GM19043 (cell line): ENCODE results near the gene ADAMTS13.
"Not testable (repeated sequence)": the region's sequence is repeated elsewhere in the genome, so short reads cannot be mapped to it uniquely, and the experiment has no call there.

ENCODE experiments used
- ATAC-seq: cut with Tn5 transposase; IDR thresholded peaks from one replicate; pipeline ENCODE4 v1.9.1; 2021; ENCODE audit warnings: low read depth; ENCODE audit not compliant: unreplicated experiment

Gene ADAMTS13

GRCh38 chr9:133421615-133422542, at the start of gene ADAMTS13:
Gene ADAMTS13, plus strand, starts transcription at chr9:133422367. Its CDS starts 77 bp downstream, at chr9:133422444.
- no peak for ATAC-seq

DNA sequence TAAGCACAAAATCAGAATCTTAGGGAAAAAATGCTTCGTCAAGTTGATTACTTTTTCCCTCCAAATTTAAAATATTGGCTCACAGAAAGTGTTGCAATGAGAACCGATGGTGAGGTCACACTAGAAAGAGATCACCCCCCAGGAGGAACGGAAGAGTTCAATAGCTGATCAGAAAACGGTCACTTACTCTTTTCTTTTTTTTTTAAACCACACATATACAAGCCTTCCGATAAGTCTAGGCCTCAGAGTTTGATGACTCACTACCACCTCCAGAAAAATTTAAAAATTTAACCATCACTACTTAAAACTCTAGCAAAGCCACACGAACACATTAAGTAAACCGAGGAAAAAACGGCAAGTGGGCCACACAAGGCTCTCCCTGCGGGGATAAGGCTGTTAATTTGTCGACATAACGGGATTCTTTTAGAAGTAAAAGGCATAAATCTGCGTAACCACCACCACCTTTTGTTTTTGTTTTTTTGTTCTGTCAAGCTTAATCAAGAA, 47.5 kb upstream of the ADAMTS13 start:
- no peak for ATAC-seq

- no peak for ATAC-seq
Measured at GRCh38 chr9:133375116-133375723, 46.9 kb upstream of the ADAMTS13 start.

GRCh38 chr9:133375724-133376654, 46.2 kb upstream of the ADAMTS13 start, which contains the start of the genes STKLD1 and SURF4:
Gene STKLD1, plus strand, starts transcription at chr9:133376366. Its CDS starts 108 bp downstream, at chr9:133376474.
Gene SURF4, minus strand, starts transcription at chr9:133376060. Its CDS starts 91 bp downstream, at chr9:133375969.
- ATAC-seq, result peak; percentile 94

DNA sequence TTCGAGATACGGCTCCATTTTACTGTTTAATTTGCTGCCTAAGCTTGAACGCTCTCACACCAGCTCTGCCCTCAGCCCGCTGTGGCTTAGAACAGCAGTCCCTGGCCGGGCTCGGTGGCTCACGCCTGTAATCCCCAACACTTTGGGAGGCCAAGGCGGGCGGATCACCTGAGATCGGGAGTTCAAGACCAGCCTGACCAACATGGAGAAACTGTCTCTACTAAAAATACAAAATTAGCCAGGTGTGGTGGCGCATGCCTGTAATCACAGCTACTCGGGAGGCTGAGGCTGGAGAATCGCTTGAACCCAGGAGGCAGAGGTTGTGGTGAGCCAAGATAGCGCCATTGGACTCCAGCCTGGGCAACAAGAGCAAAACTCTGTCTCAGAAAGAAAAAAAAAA, 44.9 kb upstream of the ADAMTS13 start:
- ATAC-seq, result not testable (repeated sequence)

GRCh38 chr9:133377721-133378216, 44.4 kb upstream of the ADAMTS13 start:
- no peak for ATAC-seq

DNA sequence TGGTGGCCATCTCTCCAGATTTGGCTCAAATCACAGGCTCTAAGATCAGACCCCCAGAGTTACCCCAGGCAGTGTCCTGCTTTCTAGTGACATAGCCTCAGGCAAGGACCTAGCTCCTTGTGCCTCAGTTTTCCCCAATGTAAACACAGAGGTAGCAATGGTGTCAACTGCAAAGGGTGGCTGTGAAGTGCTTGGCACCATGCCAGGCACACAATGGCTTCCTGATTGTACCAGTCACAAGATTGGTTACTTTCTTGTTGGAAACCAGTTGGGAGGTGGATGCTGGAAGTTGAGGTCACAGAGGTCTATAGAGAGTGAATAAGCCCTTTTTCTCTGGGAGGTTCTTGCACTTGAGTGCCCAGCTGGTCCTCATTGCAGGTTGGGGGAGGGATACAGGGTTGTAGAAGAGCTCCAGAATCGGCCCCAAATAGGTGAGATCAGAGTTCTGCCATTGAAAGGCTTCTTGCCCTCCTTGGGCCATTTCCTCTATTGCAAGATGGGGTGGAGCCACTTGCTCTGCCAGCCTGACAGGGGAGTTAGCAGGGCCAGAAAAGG, 43.7 kb upstream of the ADAMTS13 start:
- ATAC-seq, result no peak

DNA sequence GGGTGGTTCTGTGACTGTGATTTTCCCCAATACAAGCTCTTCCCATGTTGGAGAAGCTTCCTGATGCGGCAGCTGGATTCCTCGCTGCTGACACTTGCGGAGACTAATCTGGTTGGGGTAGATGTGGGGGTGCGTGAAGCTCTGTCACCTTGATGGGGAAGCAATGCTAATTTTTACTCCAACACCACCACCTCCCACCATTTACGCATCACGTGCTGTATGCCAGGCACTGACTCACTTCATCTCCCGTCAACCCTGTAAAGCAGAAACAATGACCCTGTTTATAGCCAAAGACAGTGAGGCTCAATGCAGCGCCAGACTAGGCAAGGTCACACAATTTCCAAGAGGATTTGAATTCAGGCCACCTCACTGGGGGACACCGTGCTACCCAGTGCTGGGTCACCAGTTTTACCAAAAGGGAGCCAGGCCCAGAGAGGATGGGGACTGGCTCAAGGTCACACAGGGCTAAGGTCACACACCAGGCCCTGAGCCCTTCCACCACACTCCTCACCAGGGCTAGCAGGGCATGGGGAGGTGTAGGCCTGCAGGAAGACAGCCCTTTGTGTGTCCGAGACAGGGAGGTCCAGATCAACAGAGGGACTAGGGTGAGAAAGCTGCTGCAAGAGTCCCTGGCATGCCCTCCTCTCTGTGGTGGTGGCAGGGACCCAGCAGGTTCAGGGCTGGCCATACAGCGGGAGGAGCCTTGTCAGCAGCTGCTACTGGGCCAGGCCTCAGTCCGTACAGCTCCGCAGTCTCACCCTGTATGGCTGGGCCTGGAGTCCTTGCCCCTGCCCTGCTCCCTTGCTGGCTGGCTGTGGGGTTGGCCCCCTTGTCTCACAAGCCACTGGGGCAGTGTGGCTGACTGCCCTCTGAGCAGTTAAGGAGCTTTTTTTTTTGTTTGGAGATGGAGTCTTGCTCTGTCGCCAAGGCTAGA, 42.7 kb upstream of the ADAMTS13 start:
- no peak for ATAC-seq

GRCh38 chr9:133380734-133381133, 41.4 kb upstream of the ADAMTS13 start:
- no peak for ATAC-seq

DNA sequence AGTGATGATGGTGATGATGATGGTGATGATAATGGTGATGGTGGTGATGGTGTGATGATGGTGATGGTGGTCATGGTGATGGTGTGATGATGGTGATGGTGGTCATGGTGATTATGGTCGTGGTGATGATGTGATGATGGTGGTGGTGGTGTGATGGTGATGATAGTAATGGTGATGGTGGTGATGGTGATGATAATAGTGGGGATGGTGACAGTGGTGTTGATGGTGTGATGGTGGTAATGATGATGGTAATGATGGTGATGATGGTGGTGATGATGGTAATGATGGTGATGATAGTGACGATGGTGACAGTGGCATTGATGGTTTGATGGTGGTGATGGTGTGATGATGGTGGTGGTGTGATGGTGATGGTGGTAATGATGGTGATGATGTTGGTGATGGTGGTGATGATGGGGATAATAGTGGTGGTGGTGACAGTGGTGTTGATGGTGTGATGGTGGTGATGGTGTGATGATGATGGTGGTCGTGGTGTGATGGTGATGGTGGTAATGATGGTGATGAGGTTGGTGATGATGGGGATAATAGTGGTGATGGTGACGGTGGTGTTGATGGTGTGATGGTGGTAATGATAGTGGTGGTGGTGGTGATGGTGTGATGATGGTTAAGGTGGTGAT, 39.5 kb upstream of the ADAMTS13 start:
- ATAC-seq, result no peak

GRCh38 chr9:133383438-133383837, 38.7 kb upstream of the ADAMTS13 start:
- no peak for ATAC-seq

- no peak for ATAC-seq
Measured at GRCh38 chr9:133384736-133385321, 37.3 kb upstream of the ADAMTS13 start.

- ATAC-seq, result no peak
Measured at GRCh38 chr9:133385452-133385851, 36.7 kb upstream of the ADAMTS13 start.

DNA sequence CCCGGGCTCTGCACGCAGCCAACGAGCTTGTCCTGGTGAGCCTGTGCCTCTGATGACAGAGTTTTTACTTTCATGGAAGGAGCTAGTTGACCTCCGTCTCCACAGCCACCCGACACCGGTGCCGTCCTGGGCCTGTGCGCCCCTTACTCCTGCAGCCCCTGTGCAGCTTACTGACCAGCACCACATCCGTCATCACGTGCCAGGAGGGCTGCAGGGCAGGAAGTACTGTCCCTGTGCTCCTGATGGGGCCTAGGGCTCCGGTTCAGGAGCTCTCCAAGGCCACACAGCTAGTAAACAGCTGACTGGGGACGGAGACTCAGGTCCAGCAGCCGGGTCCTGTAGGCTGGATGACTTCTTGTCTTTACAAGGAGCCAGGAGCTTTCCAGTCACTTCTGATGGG, 35.8 kb upstream of the ADAMTS13 start:
- ATAC-seq, result no peak

DNA sequence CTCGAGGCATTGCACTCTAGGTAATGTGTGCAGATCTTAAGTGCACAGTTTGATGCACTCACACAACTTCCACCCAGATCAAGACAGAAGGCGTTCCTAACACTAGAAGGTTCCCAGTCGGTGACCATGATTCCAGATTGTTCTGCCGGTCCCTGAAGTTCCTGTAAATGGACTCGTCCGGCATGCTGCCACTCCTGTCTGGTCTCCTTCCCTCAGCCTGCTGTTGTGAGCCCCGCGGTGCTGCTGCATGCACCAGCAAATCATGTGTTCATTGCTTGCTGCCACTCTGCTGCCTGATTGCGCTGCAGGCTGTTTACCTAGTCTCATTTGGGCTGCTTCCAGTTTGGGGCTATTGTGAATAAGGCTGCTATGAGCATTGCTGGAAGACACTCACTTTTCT, 34.5 kb upstream of the ADAMTS13 start:
- ATAC-seq, result no peak

- no peak for ATAC-seq
Measured at GRCh38 chr9:133389025-133389557, 33.1 kb upstream of the ADAMTS13 start.

DNA sequence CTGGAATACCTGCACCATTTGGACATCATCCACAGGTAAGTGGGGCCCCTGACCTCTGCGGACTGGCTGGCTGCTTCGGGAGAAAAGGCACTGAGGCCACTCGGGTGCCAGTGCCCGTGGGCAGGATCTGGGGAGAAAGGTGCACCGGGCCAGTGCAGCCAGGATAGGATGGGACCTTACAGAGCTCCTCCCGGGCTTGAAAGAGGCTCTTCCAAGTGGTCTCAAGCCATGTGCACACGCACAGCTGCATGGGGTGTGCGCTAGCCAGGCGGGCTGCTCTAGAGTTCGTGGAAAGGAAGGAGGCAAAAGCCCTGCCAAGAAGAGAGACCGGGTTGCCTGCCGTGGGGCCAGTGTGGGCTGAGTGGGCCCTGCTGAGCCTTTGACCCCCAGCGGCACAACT, 32.6 kb upstream of the ADAMTS13 start:
- no peak for ATAC-seq

- no peak for ATAC-seq
Measured at GRCh38 chr9:133390713-133391112, 31.5 kb upstream of the ADAMTS13 start.
